ENCODE results near the gene RPRD1A.
"Not testable (repeated sequence)": the region's sequence is repeated elsewhere in the genome, so short reads cannot be mapped to it uniquely, and the experiment has no call there.

The RPRD1A gene

GRCh38 chr18:36099311-36099710 lies 32.0 kb upstream of the RPRD1A start:
- Histone ChIP-seq H3K27ac (ENCODE audit: low read length) (no peak overlapping the region), H3K36me3 (ENCODE audit: control insufficient read depth, low read depth, low read length) (no peaks in the 10 kb centered on the region), H3K4me3 (ENCODE audit: low read length) (no peak overlapping the region), H3K27me3 (ENCODE audit: control insufficient read depth, insufficient read depth, low read length) (no peaks in the 10 kb centered on the region), H3K9ac (ENCODE audit: low read length) (no peak overlapping the region), H3K4me1 (ENCODE audit: control insufficient read depth, low read depth, low read length) (no peaks in the 10 kb centered on the region), H3K9me3 (ENCODE audit: control insufficient read depth, low read depth, low read length) (peaks cover 8% of the 10 kb centered on the region)

GRCh38 chr18:36096955-36097354 lies 29.6 kb upstream of the RPRD1A start:
- Histone ChIP-seq H3K4me3 (ENCODE audit: low read length) (no peak overlapping the region), H3K27ac (ENCODE audit: low read length) (no peak overlapping the region)

GRCh38 chr18:36095936-36096519 lies 28.7 kb upstream of the RPRD1A start:
- Histone ChIP-seq H3K27ac (ENCODE audit: low read length) (no peak overlapping the region), H3K9me3 (ENCODE audit: control insufficient read depth, low read depth, low read length) (no peaks in the 10 kb centered on the region), H3K4me3 (ENCODE audit: low read length) (no peak overlapping the region), H3K27me3 (ENCODE audit: control insufficient read depth, insufficient read depth, low read length) (no peaks in the 10 kb centered on the region), H3K9ac (ENCODE audit: low read length) (no peak overlapping the region), H3K36me3 (ENCODE audit: control insufficient read depth, low read depth, low read length) (no peaks in the 10 kb centered on the region), H3K4me1 (ENCODE audit: control insufficient read depth, low read depth, low read length) (no peaks in the 10 kb centered on the region)

More at GRCh38 chr18:36096955-36097354, 29.6 kb upstream of the RPRD1A start:
- Histone ChIP-seq H3K9me3 (ENCODE audit: control insufficient read depth, low read depth, low read length) (no peaks in the 10 kb centered on the region), H3K9ac (ENCODE audit: low read length) (no peak overlapping the region), H3K27me3 (ENCODE audit: control insufficient read depth, insufficient read depth, low read length) (no peaks in the 10 kb centered on the region), H3K36me3 (ENCODE audit: control insufficient read depth, low read depth, low read length) (no peaks in the 10 kb centered on the region), H3K4me1 (ENCODE audit: control insufficient read depth, low read depth, low read length) (no peaks in the 10 kb centered on the region)

- Histone ChIP-seq H3K27ac (ENCODE audit: low read length) (no peak overlapping the region), H3K9ac (ENCODE audit: low read length) (no peak overlapping the region), H3K36me3 (ENCODE audit: control insufficient read depth, low read depth, low read length) (no peaks in the 10 kb centered on the region), H3K4me3 (ENCODE audit: low read length) (no peak overlapping the region), H3K4me1 (ENCODE audit: control insufficient read depth, low read depth, low read length) (no peaks in the 10 kb centered on the region), H3K27me3 (ENCODE audit: control insufficient read depth, insufficient read depth, low read length) (no peaks in the 10 kb centered on the region), H3K9me3 (ENCODE audit: control insufficient read depth, low read depth, low read length) (no peaks in the 10 kb centered on the region)
Observed at GRCh38 chr18:36094431-36094830, 27.1 kb upstream of the RPRD1A start.

GRCh38 chr18:36092116-36092515 lies 24.8 kb upstream of the RPRD1A start:
- not testable (repeated sequence) for H3K4me1 ChIP-seq (ENCODE audit: control insufficient read depth, low read depth, low read length); H3K9ac ChIP-seq (ENCODE audit: low read length); H3K4me3 ChIP-seq (ENCODE audit: low read length); H3K9me3 ChIP-seq (ENCODE audit: control insufficient read depth, low read depth, low read length); H3K27ac ChIP-seq (ENCODE audit: low read length); H3K27me3 ChIP-seq (ENCODE audit: control insufficient read depth, insufficient read depth, low read length); H3K36me3 ChIP-seq (ENCODE audit: control insufficient read depth, low read depth, low read length)

- H3K9ac ChIP-seq (ENCODE audit: low read length), result no peak overlapping the region
- no peaks in the 10 kb centered on the region for H3K36me3 ChIP-seq (ENCODE audit: control insufficient read depth, low read depth, low read length)
- H3K9me3 ChIP-seq (ENCODE audit: control insufficient read depth, low read depth, low read length), result no peaks in the 10 kb centered on the region
- no peak overlapping the region for H3K27ac ChIP-seq (ENCODE audit: low read length)
- no peaks in the 10 kb centered on the region for H3K27me3 ChIP-seq (ENCODE audit: control insufficient read depth, insufficient read depth, low read length)
- no peaks in the 10 kb centered on the region for H3K4me1 ChIP-seq (ENCODE audit: control insufficient read depth, low read depth, low read length)
- no peak overlapping the region for H3K4me3 ChIP-seq (ENCODE audit: low read length)
Observed at GRCh38 chr18:36089001-36089400, 21.6 kb upstream of the RPRD1A start.

GRCh38 chr18:36088256-36088655 lies 20.9 kb upstream of the RPRD1A start:
- Histone ChIP-seq H3K4me1 (ENCODE audit: control insufficient read depth, low read depth, low read length) (no peaks in the 10 kb centered on the region), H3K36me3 (ENCODE audit: control insufficient read depth, low read depth, low read length) (no peaks in the 10 kb centered on the region), H3K27me3 (ENCODE audit: control insufficient read depth, insufficient read depth, low read length) (no peaks in the 10 kb centered on the region), H3K4me3 (ENCODE audit: low read length) (no peak overlapping the region), H3K9ac (ENCODE audit: low read length) (no peak overlapping the region), H3K9me3 (ENCODE audit: control insufficient read depth, low read depth, low read length) (no peaks in the 10 kb centered on the region), H3K27ac (ENCODE audit: low read length) (no peak overlapping the region)

GRCh38 chr18:36086186-36086585 lies 18.8 kb upstream of the RPRD1A start:
- no peaks in the 10 kb centered on the region for H3K9me3 ChIP-seq (ENCODE audit: control insufficient read depth, low read depth, low read length)
- no peaks in the 10 kb centered on the region for H3K4me1 ChIP-seq (ENCODE audit: control insufficient read depth, low read depth, low read length)
- no peaks in the 10 kb centered on the region for H3K27me3 ChIP-seq (ENCODE audit: control insufficient read depth, insufficient read depth, low read length)

GRCh38 chr18:36085195-36085594 lies 17.8 kb upstream of the RPRD1A start:
- Histone ChIP-seq H3K4me3 (ENCODE audit: low read length) (no peak overlapping the region), H3K9ac (ENCODE audit: low read length) (no peak overlapping the region), H3K27ac (ENCODE audit: low read length) (no peak overlapping the region), H3K9me3 (ENCODE audit: control insufficient read depth, low read depth, low read length) (no peaks in the 10 kb centered on the region), H3K36me3 (ENCODE audit: control insufficient read depth, low read depth, low read length) (no peaks in the 10 kb centered on the region), H3K27me3 (ENCODE audit: control insufficient read depth, insufficient read depth, low read length) (no peaks in the 10 kb centered on the region), H3K4me1 (ENCODE audit: control insufficient read depth, low read depth, low read length) (no peaks in the 10 kb centered on the region)

More at GRCh38 chr18:36086186-36086585, 18.8 kb upstream of the RPRD1A start:
- H3K36me3 ChIP-seq (ENCODE audit: control insufficient read depth, low read depth, low read length), result no peaks in the 10 kb centered on the region
- no peak overlapping the region for H3K4me3 ChIP-seq (ENCODE audit: low read length)
- H3K9ac ChIP-seq (ENCODE audit: low read length), result no peak overlapping the region
- no peak overlapping the region for H3K27ac ChIP-seq (ENCODE audit: low read length)

- no peak overlapping the region for H3K27ac ChIP-seq (ENCODE audit: low read length)
- no peaks in the 10 kb centered on the region for H3K27me3 ChIP-seq (ENCODE audit: control insufficient read depth, insufficient read depth, low read length)
- peaks cover 2% of the 10 kb centered on the region for H3K9me3 ChIP-seq (ENCODE audit: control insufficient read depth, low read depth, low read length)
- no peaks in the 10 kb centered on the region for H3K36me3 ChIP-seq (ENCODE audit: control insufficient read depth, low read depth, low read length)
- H3K9ac ChIP-seq (ENCODE audit: low read length), result no peak overlapping the region
- H3K4me1 ChIP-seq (ENCODE audit: control insufficient read depth, low read depth, low read length), result no peaks in the 10 kb centered on the region
- no peak overlapping the region for H3K4me3 ChIP-seq (ENCODE audit: low read length)
Observed at GRCh38 chr18:36083729-36084128, 16.4 kb upstream of the RPRD1A start.

- H3K4me1 ChIP-seq (ENCODE audit: control insufficient read depth, low read depth, low read length); H3K27me3 ChIP-seq (ENCODE audit: control insufficient read depth, insufficient read depth, low read length); H3K27ac ChIP-seq (ENCODE audit: low read length); H3K36me3 ChIP-seq (ENCODE audit: control insufficient read depth, low read depth, low read length); H3K9ac ChIP-seq (ENCODE audit: low read length); H3K9me3 ChIP-seq (ENCODE audit: control insufficient read depth, low read depth, low read length); H3K4me3 ChIP-seq (ENCODE audit: low read length): not testable (repeated sequence)
Observed at GRCh38 chr18:36081118-36081517, 13.8 kb upstream of the RPRD1A start.

- Histone ChIP-seq H3K27ac (ENCODE audit: low read length) (no peak overlapping the region), H3K4me3 (ENCODE audit: low read length) (no peak overlapping the region), H3K9ac (ENCODE audit: low read length) (no peak overlapping the region), H3K4me1 (ENCODE audit: control insufficient read depth, low read depth, low read length) (no peaks in the 10 kb centered on the region), H3K9me3 (ENCODE audit: control insufficient read depth, low read depth, low read length) (peaks cover 3% of the 10 kb centered on the region), H3K36me3 (ENCODE audit: control insufficient read depth, low read depth, low read length) (no peaks in the 10 kb centered on the region), H3K27me3 (ENCODE audit: control insufficient read depth, insufficient read depth, low read length) (no peaks in the 10 kb centered on the region)
Observed at GRCh38 chr18:36078751-36079529, 11.6 kb upstream of the RPRD1A start.
